LNCAP (cell line): ENCODE results near the gene TMCO5A.
A peak's percentile ranks its signal among the peaks of the same experiment; 100 is the strongest.

Source experiments
- CTCF ChIP-seq: fragments of 450-650 bp; IDR thresholded peaks from 2 replicates; pipeline ENCODE4 v1.5.1; 2017; ENCODE audit warnings: mild to moderate bottlenecking

The TMCO5A gene

GRCh38 chr15:37934340-37934739, at the start of gene TMCO5A:
TSS of gene TMCO5A (plus strand) at chr15:37934640. CDS start at chr15:37936324, 1,684 bp downstream.
- TF ChIP-seq CTCF, result no peak

- TF ChIP-seq CTCF, result no peak
Measured at GRCh38 chr15:37885651-37886050, 48.8 kb upstream of the TMCO5A start.

DNA sequence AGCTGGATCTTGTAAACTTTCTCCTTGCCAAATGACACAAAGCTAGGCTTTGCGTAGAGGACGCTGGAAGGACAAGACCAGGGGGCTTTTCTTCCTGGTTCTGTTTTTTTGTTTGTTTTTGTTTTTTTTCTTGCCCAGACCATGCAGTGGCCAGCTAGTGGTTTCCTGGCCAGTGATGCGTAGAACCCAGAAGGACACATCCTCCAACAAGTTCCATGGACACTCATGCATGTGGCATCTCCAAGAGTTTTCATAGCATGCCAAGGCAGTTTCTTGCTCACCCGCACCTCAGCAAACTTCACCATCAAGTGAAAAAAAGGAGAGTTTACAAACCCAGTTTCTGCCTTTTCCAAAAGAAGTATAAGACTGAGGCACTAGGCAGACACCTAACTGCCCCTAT, 46.1 kb upstream of the TMCO5A start:
- no peak for TF ChIP-seq CTCF

DNA sequence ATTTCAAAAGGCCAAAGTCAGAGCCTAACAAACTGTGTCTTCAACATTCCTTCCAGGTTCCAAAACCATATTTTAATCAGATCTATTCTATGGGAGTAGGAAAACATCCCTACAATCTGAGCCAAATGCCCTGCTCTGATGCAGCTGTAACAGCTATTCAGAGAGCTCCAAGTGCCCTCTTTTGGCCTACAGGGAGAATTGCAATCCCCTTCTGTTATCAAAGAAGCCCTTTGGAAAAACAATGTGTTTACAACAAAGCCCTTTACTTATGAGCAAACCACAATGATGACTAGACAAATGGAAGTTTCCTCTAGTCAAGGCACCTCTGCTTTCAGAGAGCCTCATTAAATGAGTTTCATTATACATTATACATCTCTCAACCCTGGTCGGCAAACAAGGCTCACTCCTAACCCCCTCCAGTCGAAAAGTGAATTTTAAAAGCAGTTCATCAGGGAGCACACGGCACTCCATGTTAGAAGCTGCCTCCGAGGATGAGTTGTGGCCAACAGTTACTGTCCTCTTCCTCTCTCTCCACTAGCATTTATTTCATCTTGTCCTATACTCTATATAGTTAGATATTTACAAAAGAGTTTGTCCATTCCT, 42.6 kb upstream of the TMCO5A start:
- peak; percentile 87 for TF ChIP-seq CTCF

DNA sequence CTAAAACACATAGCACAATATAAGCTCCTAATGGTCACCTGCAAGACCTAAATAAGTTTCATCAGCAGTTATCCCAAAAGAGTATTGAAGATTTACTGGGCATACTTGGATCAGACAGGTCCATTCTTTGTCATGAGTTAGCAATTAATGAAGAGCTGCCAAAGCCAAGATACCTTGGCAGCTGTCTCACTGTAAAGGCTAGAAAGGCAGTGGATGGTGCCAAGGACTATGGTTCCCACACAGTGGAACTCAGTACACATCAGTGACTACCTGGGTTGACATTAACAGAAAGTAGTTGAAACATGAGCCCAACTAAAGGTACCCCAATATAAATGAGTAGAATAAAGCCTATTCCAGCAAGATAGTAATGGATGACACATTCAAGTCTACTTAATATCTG, 41.1 kb upstream of the TMCO5A start:
- no peak for TF ChIP-seq CTCF

GRCh38 chr15:37898362-37898761, 36.1 kb upstream of the TMCO5A start:
- no peak for TF ChIP-seq CTCF

GRCh38 chr15:37900326-37901221, 33.9 kb upstream of the TMCO5A start:
- no peak for TF ChIP-seq CTCF
